Kasumi-1 (cell line): ENCODE results near the gene FAM221A.
"Not testable (repeated sequence)": the region's sequence is repeated elsewhere in the genome, so short reads cannot be mapped to it uniquely, and the experiment has no call there.

Source experiments
- DNase-seq, 2 experiments: peaks; one replicate each; lab custom pipeline; 2025; lab: John Stamatoyannopoulos, UW

Gene FAM221A

DNA sequence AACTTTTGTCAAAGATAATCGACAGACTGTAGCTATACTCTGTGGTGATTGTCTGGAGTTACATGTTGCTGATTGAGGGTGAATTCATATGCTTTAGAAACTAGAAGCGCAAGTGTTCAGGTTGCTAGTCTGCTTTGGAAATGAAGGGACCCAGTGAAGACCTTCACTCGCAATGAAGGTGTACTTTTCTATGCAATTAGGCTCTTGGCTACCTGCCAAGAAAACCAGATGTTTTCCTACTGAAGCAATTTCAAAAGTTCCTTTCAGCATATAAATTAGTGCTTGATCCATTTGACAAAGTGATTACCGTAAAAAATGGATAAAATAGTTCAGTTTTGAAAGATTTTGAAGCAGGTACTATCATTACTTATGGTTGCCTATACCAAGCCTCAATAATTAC is 20.0 kb downstream of the FAM221A start:
- DNase-seq, result no peak

GRCh38 chr7:23709081-23709750 is 29.2 kb downstream of the FAM221A start:
- DNase-seq, result no peak

GRCh38 chr7:23710000-23710399 is 30.0 kb downstream of the FAM221A start, which contains the start of gene STK31:
STK31 (plus strand) TSS chr7:23710219; CDS start chr7:23710286, 67 bp downstream.
- no peak for DNase-seq

GRCh38 chr7:23712368-23713284 is 32.6 kb downstream of the FAM221A start:
- peak; percentile 83 to 87 for DNase-seq

GRCh38 chr7:23713285-23714149 is 33.5 kb downstream of the FAM221A start:
- DNase-seq, result no peak

DNA sequence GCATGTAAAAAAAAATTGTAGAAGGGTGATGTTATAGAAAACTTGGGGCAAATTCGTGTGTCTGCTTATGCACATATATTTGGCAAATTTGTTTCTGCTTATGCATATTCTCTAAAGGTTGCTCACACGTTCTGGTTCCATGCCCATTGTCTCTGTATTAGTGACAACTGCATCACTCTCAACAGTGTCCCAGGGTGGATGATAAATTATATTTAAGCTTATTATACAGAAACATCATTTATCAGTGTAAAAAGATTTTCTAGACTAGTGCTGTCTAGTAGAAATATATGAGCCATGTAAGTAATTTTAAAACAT is 34.1 kb downstream of the FAM221A start:
- DNase-seq, result no peak

GRCh38 chr7:23714579-23714978 is 34.6 kb downstream of the FAM221A start:
- no peak for DNase-seq

DNA sequence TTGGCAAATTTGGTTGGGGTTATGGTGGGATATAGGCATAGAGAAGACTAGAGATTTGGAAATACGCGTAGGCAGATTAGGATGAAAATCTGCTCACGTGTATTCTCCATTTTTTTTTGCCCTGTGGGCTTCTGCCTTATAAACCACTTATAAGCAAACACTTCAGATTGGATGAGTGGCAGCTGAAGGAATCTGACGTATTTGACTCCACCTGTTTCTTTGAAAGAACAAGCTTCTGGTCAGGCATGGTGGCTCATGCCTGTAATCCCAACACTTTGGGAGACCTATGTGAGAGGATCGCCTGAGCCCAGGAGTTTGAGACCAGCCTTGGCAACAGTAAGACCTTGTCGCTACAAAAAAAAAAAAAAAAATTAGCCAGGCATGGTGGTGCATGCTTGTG is 35.1 kb downstream of the FAM221A start:
- no peak for DNase-seq

- DNase-seq, result no peak
Measured at GRCh38 chr7:23717788-23718187, 37.8 kb downstream of the FAM221A start.

DNA sequence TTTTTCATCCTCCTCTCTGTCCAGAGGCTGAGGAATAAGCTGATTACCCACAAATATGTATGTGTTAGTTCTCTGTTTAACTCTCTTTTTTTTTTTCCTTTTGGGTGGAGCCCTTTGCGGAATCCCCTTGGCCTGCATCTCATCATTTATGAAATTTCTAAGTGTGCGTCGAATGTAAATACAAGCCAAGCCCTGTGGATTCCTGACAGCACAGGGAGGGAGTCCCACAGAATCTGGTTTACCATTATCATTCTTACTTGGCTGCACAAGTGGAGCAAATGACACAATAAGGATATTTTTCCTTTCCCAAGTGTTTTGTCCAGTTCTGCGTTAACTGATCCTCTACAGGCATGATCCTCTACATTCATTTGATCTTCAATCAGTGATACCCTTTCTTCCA is 41.5 kb downstream of the FAM221A start:
- DNase-seq, result no peak

DNA sequence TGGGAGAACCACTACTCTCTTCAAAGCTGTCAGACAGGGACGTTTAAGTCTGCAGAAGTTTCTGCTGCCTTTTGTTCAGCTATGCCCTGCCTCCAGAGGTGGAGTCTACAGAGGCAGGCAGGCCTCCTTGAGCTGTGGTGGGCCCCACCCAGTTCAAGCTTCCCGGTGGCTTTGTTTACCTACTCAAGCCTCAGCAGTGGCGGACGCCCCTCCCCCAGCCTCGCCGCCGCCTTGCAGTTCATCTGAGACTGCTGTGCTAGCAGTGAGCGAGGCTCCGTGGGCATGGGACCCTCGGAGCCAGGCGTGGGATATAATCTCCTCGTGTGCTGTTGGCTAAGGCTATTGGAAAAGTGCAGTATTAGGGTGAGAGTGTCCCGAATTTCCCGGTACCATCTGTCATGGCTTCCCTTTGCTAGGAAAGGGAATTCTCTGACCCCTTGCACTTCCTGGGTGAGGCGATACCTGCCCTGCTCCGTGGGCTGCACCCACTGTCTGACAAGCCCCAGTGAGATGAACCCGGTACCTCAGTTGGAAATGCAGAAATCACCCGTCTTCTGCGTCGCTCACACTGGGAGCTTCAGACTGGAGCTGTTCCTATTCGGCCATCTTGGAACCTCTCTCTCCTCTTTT is 42.7 kb downstream of the FAM221A start:
- not testable (repeated sequence) for DNase-seq

- DNase-seq, result not testable (repeated sequence)
Measured at GRCh38 chr7:23724113-23724512, 44.1 kb downstream of the FAM221A start.

DNA sequence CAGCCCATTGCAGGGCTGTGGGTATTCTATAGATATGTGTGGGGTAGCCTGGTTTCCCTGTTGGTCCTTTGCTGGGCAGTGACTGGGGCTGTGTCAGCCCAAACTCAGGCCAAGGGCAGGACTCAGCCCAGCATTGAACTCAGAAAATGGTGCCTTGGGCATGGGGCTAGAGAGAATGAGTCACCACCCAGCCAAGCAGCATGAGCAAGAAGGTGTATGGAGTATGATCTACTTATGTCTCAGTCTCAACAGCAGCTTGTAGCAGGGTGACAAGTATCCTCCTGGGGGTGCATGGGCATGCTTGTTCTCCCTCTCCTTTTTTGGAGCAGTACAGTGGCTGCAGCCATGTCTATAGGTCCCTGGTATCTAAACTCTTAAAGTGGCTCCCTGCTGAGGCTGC is 62.1 kb downstream of the FAM221A start:
- DNase-seq, result no peak

- DNase-seq, result no peak
Measured at GRCh38 chr7:23743226-23743625, 63.2 kb downstream of the FAM221A start.

- DNase-seq, result no peak
Measured at GRCh38 chr7:23746629-23747028, 66.6 kb downstream of the FAM221A start.

DNA sequence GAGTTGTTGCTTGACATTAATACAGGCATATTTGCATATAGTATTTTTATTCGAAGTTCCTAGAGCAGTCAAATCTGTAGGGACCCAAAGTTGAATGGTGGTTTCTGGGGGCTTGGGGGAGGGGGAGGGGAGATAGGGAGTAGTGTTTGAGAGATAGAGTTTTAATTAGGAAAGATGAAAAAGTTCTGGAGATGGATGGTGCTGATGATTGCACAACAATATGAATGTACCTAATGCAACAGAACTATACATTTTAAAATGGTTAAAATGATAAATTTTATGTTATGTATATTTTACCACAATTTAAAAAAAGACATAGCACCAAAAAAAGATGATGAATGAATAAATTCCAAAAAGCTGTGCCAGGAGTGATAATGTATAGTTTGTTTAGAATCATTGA is 71.9 kb downstream of the FAM221A start:
- no peak for DNase-seq
